GM23248 (cell line): Measurements from ENCODE around the gene SRR. TPM values are rescaled to one million over a fixed set of nuclear protein-coding genes. Genes with fewer than 3 reads are reported as not detected.

Source experiments
- DNase-seq: peaks from one replicate; pipeline ENCODE4 v3.0.0-alpha.2; 2015
- H2AFZ ChIP-seq: fragments of 200-600 bp; sonication (generic); 2 replicates; pipeline ENCODE4 v1.6.1; 2016; ENCODE audit warnings: antibody characterized with exemption
- H3F3A ChIP-seq: fragments of 200-600 bp; sonication (generic); 2 replicates; pipeline ENCODE4 v1.6.1; 2016; ENCODE audit warnings: mild to moderate bottlenecking, antibody characterized with exemption, mixed run types; ENCODE audit not compliant: insufficient read depth
- H3K27ac ChIP-seq: fragments of 200-600 bp; sonication (generic); 2 replicates; pipeline ENCODE4 v1.5.1; 2016; ENCODE audit warnings: mild to moderate bottlenecking
- H3K27me3 ChIP-seq: fragments of 200-600 bp; sonication (generic); replicated peaks from 2 replicates; pipeline ENCODE4 v1.6.1; 2016; ENCODE audit warnings: mild to moderate bottlenecking; ENCODE audit not compliant: insufficient read depth
- H3K36me3 ChIP-seq: fragments of 200-600 bp; sonication (generic); 2 replicates; pipeline ENCODE4 v1.6.1; 2016; ENCODE audit warnings: low read depth, mild to moderate bottlenecking
- H3K4me1 ChIP-seq: fragments of 200-600 bp; sonication (generic); 2 replicates; pipeline ENCODE4 v1.6.1; 2016; ENCODE audit warnings: mild to moderate bottlenecking; ENCODE audit not compliant: insufficient read depth
- H3K4me2 ChIP-seq: fragments of 200-600 bp; sonication (generic); one replicate; pipeline ENCODE4 v1.6.1; 2016; ENCODE audit warnings: mild to moderate bottlenecking; ENCODE audit not compliant: unreplicated experiment
- H3K4me3 ChIP-seq: fragments of 200-600 bp; sonication (generic); 2 replicates; pipeline ENCODE4 v1.5.1; 2016; ENCODE audit warnings: mild to moderate bottlenecking
- H3K79me2 ChIP-seq: fragments of 200-600 bp; sonication (generic); 2 replicates; pipeline ENCODE4 v1.6.1; 2016; ENCODE audit warnings: mild to moderate bottlenecking; ENCODE audit not compliant: insufficient read depth
- H3K9ac ChIP-seq: fragments of 200-600 bp; sonication (generic); 2 replicates; pipeline ENCODE4 v1.6.1; 2016; ENCODE audit warnings: mild to moderate bottlenecking
- H3K9me2 ChIP-seq: fragments of 200-600 bp; sonication (generic); 2 replicates; pipeline ENCODE4 v1.6.1; 2016; ENCODE audit warnings: mixed run types, mild to moderate bottlenecking, moderate library complexity; ENCODE audit not compliant: insufficient read depth
- H3K9me3 ChIP-seq: fragments of 200-600 bp; sonication (generic); one replicate; pipeline ENCODE4 v1.6.1; 2017; ENCODE audit warnings: low read depth
- H4K20me1 ChIP-seq: fragments of 200-600 bp; sonication (generic); 2 replicates; pipeline ENCODE4 v1.6.0; 2016; ENCODE audit not compliant: insufficient read depth
- EZH2 ChIP-seq: fragments of 200-600 bp; sonication (generic); IDR thresholded peaks from 2 replicates; pipeline ENCODE4 v1.6.1; 2018; ENCODE audit warnings: antibody characterized with exemption, mild to moderate bottlenecking; ENCODE audit not compliant: insufficient read depth, poor library complexity, severe bottlenecking
- EZH2phosphoT487 ChIP-seq: fragments of 200-600 bp; sonication (generic); IDR thresholded peaks from 2 replicates; pipeline ENCODE4 v1.6.1; 2018; ENCODE audit warnings: antibody characterized with exemption, moderate library complexity, mild to moderate bottlenecking, low read depth; ENCODE audit not compliant: insufficient read depth
- WGBS, 2 experiments: methylation state at CpG; one replicate each; pipeline ENCODE4 v1.1.6; 2015 to 2017; ENCODE audit warnings: low lambda C conversion rate in 2 of 2, low coverage in 1 of 2; ENCODE audit errors: missing lambda C conversion rate in 2 of 2; 5-methylcytosine and 5-hydroxymethylcytosine counted together
- in situ Hi-C: fragments of 300-500 bp; cut with MboI; formaldehyde crosslinking; loops from 2 replicates; pipeline ENCODE4 v1.15.0; 2020
- polyA plus RNA-seq: library from polyadenylated mRNA; unstranded; fragments of >200 nt; fragmentation: Nextera tagmentation; extraction: Ambion mirVana; gene quantifications from 2 replicates; pipeline ENCODE4 v1.2.1, GENCODE V29; 2016
- total RNA-seq: library from RNA; depleted of rRNA; stranded (reverse); fragments of >200 nt; shearing (Covaris generic); gene quantifications from 2 replicates; pipeline ENCODE4 v1.2.3, GENCODE V29; 2014

Gene SRR
- total and polyA plus RNA-seq, 2 experiments from 2014 or later, result 24.2 to 28.8 TPM

- Histone ChIP-seq H3F3A (no peaks in the 10 kb centered on the region), H3K4me1 (no peaks in the 10 kb centered on the region), H3K36me3 (peaks cover 21% of the 10 kb centered on the region; the same call in 1 of the 2 replicates), H2AFZ (no peak overlapping the region), H3K9ac (no peak overlapping the region), H3K27ac (no peak overlapping the region), H3K4me2 (no peak overlapping the region), H3K9me3 (no peaks in the 10 kb centered on the region), H3K27me3 (no peaks in the 10 kb centered on the region), H3K4me3 (no peak overlapping the region), H3K79me2 (no peaks in the 10 kb centered on the region), H3K9me2 (no peaks in the 10 kb centered on the region), H4K20me1 (no peaks in the 10 kb centered on the region)
- no peak for DNase-seq
- whole genome bisulfite sequencing, 2 experiments, result 18 to 25% methylated on average over 2 of the region's 2 CpGs
- in situ Hi-C loops, result loop anchor here (10.0 kb wide), 1 partner anchor 370 kb away; no protein-coding TSS in a partner anchor
- TF ChIP-seq EZH2, result no peak
- TF ChIP-seq EZH2phosphoT487, result no peak
These were observed 29.3 kb upstream of the SRR start for GRCh38 chr17:2274414-2274813.

GRCh38 chr17:2275722-2276121 lies 28.0 kb upstream of the SRR start:
- H3K4me1 ChIP-seq, result no peaks in the 10 kb centered on the region
- H3K4me3 ChIP-seq, result no peak overlapping the region
- no peaks in the 10 kb centered on the region for H3K27me3 ChIP-seq
- H3K9me3 ChIP-seq, result no peaks in the 10 kb centered on the region
- TF ChIP-seq EZH2phosphoT487 (no peak), EZH2 (no peak)
- H4K20me1 ChIP-seq, result no peaks in the 10 kb centered on the region
- H3K27ac ChIP-seq, result no peak overlapping the region
- H3K36me3 ChIP-seq, result peaks cover 32% of the 10 kb centered on the region
- H2AFZ ChIP-seq, result no peak overlapping the region
- H3K4me2 ChIP-seq, result no peak overlapping the region
- no peaks in the 10 kb centered on the region for H3K79me2 ChIP-seq
- no peaks in the 10 kb centered on the region for H3K9me2 ChIP-seq
- no peaks in the 10 kb centered on the region for H3F3A ChIP-seq
- in situ Hi-C loops, result loop anchor here (10.0 kb wide), 1 partner anchor 371 kb away; no protein-coding TSS in a partner anchor
- DNase-seq, result no peak
- WGBS, 2 experiments, result 68 to 72% methylated on average over 1 of the region's 1 CpG
- no peak overlapping the region for H3K9ac ChIP-seq

- Histone ChIP-seq H3F3A (peaks cover 8% of the 10 kb centered on the region), H3K36me3 (peaks cover 46% of the 10 kb centered on the region), H3K4me1 (peaks cover 3% of the 10 kb centered on the region; the same call in 1 of the 2 replicates), H3K4me2 (no peak overlapping the region), H3K4me3 (no peak overlapping the region), H3K9me3 (no peaks in the 10 kb centered on the region), H3K9ac (no peak overlapping the region), H3K27ac (no peak overlapping the region), H3K27me3 (no peaks in the 10 kb centered on the region), H4K20me1 (no peaks in the 10 kb centered on the region), H2AFZ (no peak overlapping the region), H3K79me2 (no peaks in the 10 kb centered on the region), H3K9me2 (no peaks in the 10 kb centered on the region)
- TF ChIP-seq EZH2 (no peak), EZH2phosphoT487 (no peak)
- no peak for DNase-seq
- WGBS, 2 experiments, result 96 to 98% methylated on average over 9 of the region's 9 CpGs
- in situ Hi-C loops, result loop anchor here (10.0 kb wide), 1 partner anchor 373 kb away; no protein-coding TSS in a partner anchor
These were observed 26.1 kb upstream of the SRR start for GRCh38 chr17:2277429-2278170.

GRCh38 chr17:2279707-2280106 lies 24.0 kb upstream of the SRR start:
- TF ChIP-seq EZH2phosphoT487, result no peak
- TF ChIP-seq EZH2, result no peak
- Histone ChIP-seq H3K4me1 (peaks cover 3% of the 10 kb centered on the region; the same call in 1 of the 2 replicates), H4K20me1 (no peaks in the 10 kb centered on the region), H3K27me3 (no peaks in the 10 kb centered on the region), H3K79me2 (no peaks in the 10 kb centered on the region), H3K9me2 (no peaks in the 10 kb centered on the region), H3K4me2 (no peak overlapping the region), H3F3A (peaks cover 28% of the 10 kb centered on the region), H3K9ac (no peak overlapping the region), H3K4me3 (no peak overlapping the region), H2AFZ (no peak overlapping the region), H3K9me3 (no peaks in the 10 kb centered on the region), H3K27ac (no peak overlapping the region), H3K36me3 (peaks cover 41% of the 10 kb centered on the region)
- in situ Hi-C loops, result loop anchor here (10.0 kb wide), 1 partner anchor 375 kb away; no protein-coding TSS in a partner anchor
- WGBS, 2 experiments, result 90 to 91% methylated on average over 9 of the region's 9 CpGs
- DNase-seq, result no peak
